Upper lobe of left lung (tissue), 6 donors: ENCODE results near the gene PLB1. TPM values are rescaled to one million over a fixed set of nuclear protein-coding genes. Genes with fewer than 3 reads are reported as not detected.

Experiments used
- ATAC-seq, 2 donors: fragments of 200-7000 bp; cut with Tn5 transposase; one replicate each; pipeline ENCODE4 v1.9.1; 2022; ENCODE audit warnings: mild to moderate bottlenecking in 2 of 2, moderate library complexity in 2 of 2; ENCODE audit not compliant: low FRiP score in 2 of 2
- DNase-seq, 2 donors: peaks; one replicate each; pipeline ENCODE4 v3.0.0-alpha.2; 2019 to 2020
- H3K27ac ChIP-seq, 4 donors: fragments of 200-600 bp; sonication (generic); one replicate each; pipeline ENCODE4 v1.5.1; 2016 to 2019
- H3K27me3 ChIP-seq, 4 donors: fragments of 200-600 bp; sonication (generic); one replicate each; pipeline ENCODE4 v1.5.1; 2017 to 2019
- H3K36me3 ChIP-seq, 4 donors: fragments of 200-600 bp; sonication (generic); one replicate each; pipeline ENCODE4 v1.5.1; 2016 to 2019
- H3K4me1 ChIP-seq, 4 donors: fragments of 200-600 bp; sonication (generic); one replicate each; pipeline ENCODE4 v1.5.1; 2018 to 2019
- H3K4me3 ChIP-seq, 4 donors: fragments of 200-600 bp; sonication (generic); one replicate each; pipeline ENCODE4 v1.5.1; 2017 to 2019; ENCODE audit warnings: mild to moderate bottlenecking in 2 of 4, moderate library complexity in 1 of 4
- H3K9me3 ChIP-seq, 4 donors: fragments of 200-600 bp; sonication (generic); one replicate each; pipeline ENCODE4 v1.5.1; 2018 to 2019
- EP300 ChIP-seq, 4 donors: sonication (generic); formaldehyde crosslinking; IDR thresholded peaks; one replicate each; pipeline ENCODE4 v1.5.1; 2017; ENCODE audit warnings: antibody characterized with exemption in 4 of 4, control low read depth in 2 of 4
- POLR2A ChIP-seq, 4 donors: fragments of 450-650 bp; IDR thresholded peaks; one replicate each; pipeline ENCODE4 v1.5.1; 2016 to 2017; ENCODE audit warnings: antibody characterized with exemption in 4 of 4, mild to moderate bottlenecking in 2 of 4
- POLR2AphosphoS5 ChIP-seq, 2 donors: sonication (generic); formaldehyde crosslinking; IDR thresholded peaks; one replicate each; pipeline ENCODE4 v1.5.1; 2017; ENCODE audit warnings: antibody characterized with exemption in 2 of 2
- WGBS, 2 donors: methylation state at CpG; one replicate each; pipeline ENCODE4 v1.1.5; 2017 to 2018; 5-methylcytosine and 5-hydroxymethylcytosine counted together
- total RNA-seq, 6 donors: library from RNA; depleted of rRNA in 4 of 6; stranded (reverse); fragments of >200 nt in 4 of 6; gene quantifications; one replicate each; pipeline versions ENCODE4 v1.1.0 to v1.2.1, GENCODE V29; 2016 to 2021
- TF ChIP-seq, protein P1 (sequence below), 6 experiments: fragments of 450-650 bp in 4 of 6; fragments of 200-600 bp in 2 of 6; sonication (generic) in 2 of 6; IDR thresholded peaks; one replicate each; pipeline ENCODE4 v1.5.1; 2016 to 2019; ENCODE audit warnings: antibody characterized with exemption in 6 of 6
- donor health status: DM: no; HTN: no; CAD: no; lungs with moderate emphysema.
- donor health status: DM: no; HTN: yes; CAD: no; lungs with severe emphysema.

Gene PLB1
- total RNA-seq, 6 donors from 2014 or later: 3.1 to 9.1 (median 5.4) TPM

- Histone ChIP-seq H3K27ac (peak overlapping the region; percentile 67 to 84 (median 76)), H3K4me1 (peaks cover 3 to 15% (median 7%) of the 10 kb centered on the region in 4 donors), H3K9me3 (no peaks in the 10 kb centered on the region), H3K36me3 (no peaks in the 10 kb centered on the region), H3K27me3 (no peaks in the 10 kb centered on the region), H3K4me3 (peak overlapping the region in 1 of 4 donors; percentile 29)
- no peak for TF ChIP-seq EP300 (IDR thresholded peaks at IDR 0.05)
- TF ChIP-seq POLR2AphosphoS5 (IDR thresholded peaks at IDR 0.05): no peak
- TF ChIP-seq POLR2A (IDR thresholded peaks at IDR 0.05): no peak
- TF ChIP-seq, protein P1, sequence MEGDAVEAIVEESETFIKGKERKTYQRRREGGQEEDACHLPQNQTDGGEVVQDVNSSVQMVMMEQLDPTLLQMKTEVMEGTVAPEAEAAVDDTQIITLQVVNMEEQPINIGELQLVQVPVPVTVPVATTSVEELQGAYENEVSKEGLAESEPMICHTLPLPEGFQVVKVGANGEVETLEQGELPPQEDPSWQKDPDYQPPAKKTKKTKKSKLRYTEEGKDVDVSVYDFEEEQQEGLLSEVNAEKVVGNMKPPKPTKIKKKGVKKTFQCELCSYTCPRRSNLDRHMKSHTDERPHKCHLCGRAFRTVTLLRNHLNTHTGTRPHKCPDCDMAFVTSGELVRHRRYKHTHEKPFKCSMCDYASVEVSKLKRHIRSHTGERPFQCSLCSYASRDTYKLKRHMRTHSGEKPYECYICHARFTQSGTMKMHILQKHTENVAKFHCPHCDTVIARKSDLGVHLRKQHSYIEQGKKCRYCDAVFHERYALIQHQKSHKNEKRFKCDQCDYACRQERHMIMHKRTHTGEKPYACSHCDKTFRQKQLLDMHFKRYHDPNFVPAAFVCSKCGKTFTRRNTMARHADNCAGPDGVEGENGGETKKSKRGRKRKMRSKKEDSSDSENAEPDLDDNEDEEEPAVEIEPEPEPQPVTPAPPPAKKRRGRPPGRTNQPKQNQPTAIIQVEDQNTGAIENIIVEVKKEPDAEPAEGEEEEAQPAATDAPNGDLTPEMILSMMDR (IDR thresholded peaks at IDR 0.05): no peak
- ATAC-seq: peak; percentile 9 to 75
- WGBS, 2 donors: 56 to 89% methylated on average over 2 of the region's 2 CpGs
- peak in 1 of 2 donors; percentile 66 for DNase-seq
Observed at GRCh38 chr2:28601616-28602015, 105.8 kb downstream of the PLB1 start.

DNA sequence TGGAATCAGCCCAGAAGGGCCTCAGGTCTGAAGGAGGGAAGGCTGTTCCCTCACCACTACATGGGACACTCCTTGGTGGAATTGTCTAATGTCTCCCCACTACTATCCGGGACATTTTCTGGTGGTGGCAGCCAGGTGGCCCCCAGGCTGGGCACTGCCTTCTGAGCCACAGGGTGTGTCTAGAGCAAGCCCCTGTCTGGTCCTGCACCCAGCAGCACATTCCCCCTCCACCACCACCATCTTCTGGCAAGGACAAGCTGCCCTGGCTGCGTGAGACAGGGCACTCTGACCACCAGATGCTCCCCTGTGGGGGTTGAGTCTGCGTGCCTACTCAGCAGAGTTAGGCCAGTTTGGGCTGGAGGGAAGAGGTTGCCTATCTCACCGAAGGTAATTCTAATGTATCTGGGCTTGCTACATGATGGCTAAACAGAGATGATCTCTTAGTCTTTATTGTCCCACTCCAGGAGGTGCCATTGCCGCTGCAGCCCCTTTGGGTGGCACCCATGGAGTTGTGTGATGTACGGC, 106.3 kb downstream of the PLB1 start:
- no peaks in the 10 kb centered on the region for H3K27me3 ChIP-seq
- peak overlapping the region in 1 of 4 donors; percentile 29 for H3K4me3 ChIP-seq
- H3K9me3 ChIP-seq: no peaks in the 10 kb centered on the region
- WGBS, 2 donors: 72 to 96% methylated on average over 4 of the region's 6 CpGs
- H3K4me1 ChIP-seq: peaks cover 3 to 15% (median 7%) of the 10 kb centered on the region in 4 donors
- H3K36me3 ChIP-seq: no peaks in the 10 kb centered on the region
- TF ChIP-seq, protein P1 (IDR thresholded peaks at IDR 0.05): no peak
- no peak for TF ChIP-seq POLR2A (IDR thresholded peaks at IDR 0.05)
- TF ChIP-seq EP300 (IDR thresholded peaks at IDR 0.05): no peak
- no peak for TF ChIP-seq POLR2AphosphoS5 (IDR thresholded peaks at IDR 0.05)
- DNase-seq (no peak), ATAC-seq (no peak)
- H3K27ac ChIP-seq: peak overlapping the region; percentile 67 to 84 (median 76)

GRCh38 chr2:28602751-28603639, 107.1 kb downstream of the PLB1 start:
- H3K36me3 ChIP-seq: no peaks in the 10 kb centered on the region
- no peaks in the 10 kb centered on the region for H3K9me3 ChIP-seq
- H3K4me3 ChIP-seq: no peak overlapping the region
- peak overlapping the region; percentile 67 to 84 (median 76) for H3K27ac ChIP-seq
- 91 to 92% methylated on average over 2 to 3 of the region's 3 CpGs for WGBS, 2 donors
- DNase-seq (no peak), ATAC-seq (no peak)
- peaks cover 3 to 15% (median 7%) of the 10 kb centered on the region in 4 donors for H3K4me1 ChIP-seq
- TF ChIP-seq EP300 (IDR thresholded peaks at IDR 0.05) (no peak), POLR2A (IDR thresholded peaks at IDR 0.05) (no peak), POLR2AphosphoS5 (IDR thresholded peaks at IDR 0.05) (no peak)
- TF ChIP-seq, protein P1 (IDR thresholded peaks at IDR 0.05): no peak
- no peaks in the 10 kb centered on the region for H3K27me3 ChIP-seq

GRCh38 chr2:28603821-28604220, 108.0 kb downstream of the PLB1 start:
- WGBS, 2 donors: 87 to 91% methylated on average over 7 to 10 of the region's 10 CpGs
- Histone ChIP-seq H3K27me3 (no peaks in the 10 kb centered on the region), H3K27ac (peak overlapping the region; percentile 36 to 84 (median 76)), H3K4me3 (no peak overlapping the region), H3K9me3 (no peaks in the 10 kb centered on the region), H3K4me1 (peaks cover 3 to 15% (median 7%) of the 10 kb centered on the region in 4 donors), H3K36me3 (no peaks in the 10 kb centered on the region)
- DNase-seq (no peak), ATAC-seq (no peak)
- no peak for TF ChIP-seq POLR2AphosphoS5 (IDR thresholded peaks at IDR 0.05)

DNA sequence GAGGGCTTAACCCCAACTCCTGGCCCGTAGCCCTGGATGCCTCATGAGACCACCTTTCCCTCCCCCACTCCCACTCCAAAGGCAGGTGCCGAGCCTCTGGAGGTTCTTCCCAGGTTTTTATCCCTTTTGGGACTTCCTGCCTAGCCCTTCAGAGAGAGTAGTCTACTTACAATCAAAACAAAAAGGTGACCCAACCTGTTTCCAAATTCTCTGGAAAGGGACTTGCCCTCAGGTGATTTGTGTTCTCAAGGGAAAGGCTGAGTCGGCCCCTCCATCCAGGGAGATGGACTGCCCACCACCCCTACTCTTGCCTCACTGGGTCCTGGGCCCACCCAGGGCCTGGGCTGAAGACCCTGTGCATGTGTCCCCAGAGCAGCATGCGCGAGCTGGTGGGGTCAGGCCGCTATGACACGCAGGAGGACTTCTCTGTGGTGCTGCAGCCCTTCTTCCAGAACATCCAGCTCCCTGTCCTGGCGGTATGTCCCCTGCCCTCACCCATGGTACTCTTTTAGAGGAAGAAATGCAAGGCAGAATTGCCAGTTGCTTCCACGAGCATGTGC, 108.5 kb downstream of the PLB1 start:
- Histone ChIP-seq H3K27ac (peak overlapping the region; percentile 36 to 84 (median 76)), H3K4me1 (peaks cover 3 to 15% (median 7%) of the 10 kb centered on the region in 4 donors), H3K27me3 (no peaks in the 10 kb centered on the region), H3K36me3 (no peaks in the 10 kb centered on the region), H3K9me3 (no peaks in the 10 kb centered on the region), H3K4me3 (no peak overlapping the region)
- TF ChIP-seq POLR2AphosphoS5 (IDR thresholded peaks at IDR 0.05) (no peak), EP300 (IDR thresholded peaks at IDR 0.05) (no peak), POLR2A (IDR thresholded peaks at IDR 0.05) (no peak)
- TF ChIP-seq, protein P1 (IDR thresholded peaks at IDR 0.05): no peak
- DNase-seq: no peak
- ATAC-seq: no peak
- 93 to 95% methylated on average over 4 to 9 of the region's 9 CpGs for WGBS, 2 donors
